ENCODE measurements around the gene PLAGL1. TPM values are rescaled to one million over a fixed set of nuclear protein-coding genes. Genes with fewer than 3 reads are reported as not detected.
"Not testable (repeated sequence)": the region's sequence is repeated elsewhere in the genome, so short reads cannot be mapped to it uniquely, and the experiment has no call there.

Gene PLAGL1
- polyA plus RNA-seq (ENCODE audit: insufficient read length in 4 of 4): 100 to 1,000 TPM in 1 of 4 donors, 10 to 100 TPM in 3; 83.3 to 105 (median 84.5) TPM

- no peak for DNase-seq (ENCODE audit: low read depth in 4 of 4, low spot score in 3 of 4)
Measured at GRCh38 chr6:144008120-144008811, at the start of gene PLAGL1. TSS of gene PLAGL1 (minus strand) at chr6:144008259. CDS start at chr6:143948136, 60,123 bp downstream.

DNA sequence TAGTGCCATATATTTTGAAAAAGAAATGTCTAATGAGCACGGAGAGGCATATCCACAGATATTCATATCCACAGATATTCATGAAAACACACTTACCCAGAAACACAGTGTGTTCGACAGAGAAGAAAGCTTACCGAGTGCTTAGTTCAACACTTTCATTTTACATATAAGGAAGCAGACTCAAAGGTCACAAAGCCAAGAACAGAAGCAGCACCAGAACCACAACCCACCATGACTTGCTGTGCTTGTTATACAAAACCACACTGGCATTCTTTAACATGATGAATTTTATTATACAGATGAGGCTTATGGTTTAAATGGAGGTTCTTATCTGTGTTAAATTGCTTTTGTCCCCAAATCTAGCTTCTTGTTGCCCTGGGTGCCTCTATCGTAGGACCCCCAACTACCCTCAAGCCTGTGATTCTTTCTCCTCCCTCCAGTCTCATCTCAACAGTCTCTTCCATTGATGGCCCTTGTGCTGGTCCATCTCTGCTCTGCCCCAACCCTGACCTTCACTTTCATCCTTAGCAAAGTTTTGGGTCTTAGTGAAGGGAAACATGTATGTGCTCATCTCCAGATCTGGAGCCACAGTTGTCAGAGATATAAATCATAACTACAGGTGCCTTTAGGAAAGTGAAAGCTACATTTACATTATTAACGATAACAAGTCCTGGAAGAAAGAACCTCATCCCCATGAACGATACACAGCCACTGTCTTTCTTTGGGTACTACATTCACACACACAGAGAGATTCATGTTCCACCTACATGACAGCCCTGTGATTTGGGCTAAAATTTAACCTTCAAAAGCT lies 47.3 kb upstream of the PLAGL1 start:
- no peak for DNase-seq (ENCODE audit: low read depth in 4 of 4, low spot score in 3 of 4)

DNA sequence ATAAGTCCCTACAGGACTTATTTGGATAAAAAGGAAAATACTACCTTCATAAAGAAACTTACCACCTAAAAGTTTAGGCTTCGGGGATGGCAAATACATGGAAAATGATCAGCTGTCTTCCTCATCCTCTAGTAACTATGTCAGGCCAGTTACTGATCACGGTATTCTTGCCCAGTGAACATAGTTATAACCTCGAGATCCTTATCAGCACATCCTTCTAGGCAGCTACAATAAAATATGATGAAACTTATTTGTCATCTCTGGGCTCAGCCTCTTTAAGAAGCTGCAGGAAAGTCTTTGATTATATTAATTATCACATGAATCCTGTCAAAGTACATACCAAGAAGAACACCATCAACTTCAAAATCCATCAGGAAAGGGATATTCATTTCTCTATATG lies 45.5 kb upstream of the PLAGL1 start:
- no peak for DNase-seq (ENCODE audit: low read depth in 4 of 4, low spot score in 3 of 4)

DNA sequence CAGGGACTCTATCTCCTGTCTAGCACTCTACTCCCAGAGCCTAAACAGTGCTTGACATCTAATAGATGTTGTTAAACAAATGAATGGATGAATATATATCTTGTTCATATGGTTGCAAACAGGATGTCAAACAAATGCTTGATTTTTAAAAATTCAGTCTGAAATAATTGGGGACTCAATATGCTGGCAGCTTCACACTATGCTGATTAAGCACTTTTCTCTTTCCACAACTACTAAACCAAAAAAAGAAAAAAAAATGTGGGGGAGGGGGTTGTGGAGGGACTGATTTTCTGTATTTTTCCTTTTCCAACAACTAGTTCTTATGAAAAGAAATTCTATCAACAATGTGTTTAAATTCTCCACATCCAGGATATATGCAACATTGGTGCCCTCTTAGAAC lies 44.4 kb upstream of the PLAGL1 start:
- DNase-seq (ENCODE audit: low read depth in 4 of 4, low spot score in 3 of 4): no peak

DNA sequence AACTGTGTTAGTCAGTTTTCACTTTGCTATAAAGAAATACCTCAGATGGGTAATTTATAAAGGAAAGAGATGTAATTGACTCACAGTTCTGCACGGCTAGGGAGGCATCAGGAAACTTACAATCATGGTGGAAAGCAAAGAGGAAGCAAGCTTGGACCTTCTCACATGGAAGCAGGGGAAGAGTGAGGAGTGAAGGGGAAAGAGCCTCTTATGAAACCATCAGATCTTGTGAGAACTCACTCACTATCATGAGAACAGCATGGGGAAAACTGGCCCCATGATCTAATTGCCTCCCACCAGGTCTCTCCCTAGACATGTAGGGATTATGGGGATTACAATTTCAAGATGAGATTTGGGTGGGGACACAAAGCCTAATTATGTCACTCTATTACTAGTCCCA lies 41.3 kb upstream of the PLAGL1 start:
- no peak for DNase-seq (ENCODE audit: low read depth in 4 of 4, low spot score in 3 of 4)

- DNase-seq (ENCODE audit: low read depth in 4 of 4, low spot score in 3 of 4): no peak
Measured at GRCh38 chr6:144047688-144048087, 39.6 kb upstream of the PLAGL1 start.

DNA sequence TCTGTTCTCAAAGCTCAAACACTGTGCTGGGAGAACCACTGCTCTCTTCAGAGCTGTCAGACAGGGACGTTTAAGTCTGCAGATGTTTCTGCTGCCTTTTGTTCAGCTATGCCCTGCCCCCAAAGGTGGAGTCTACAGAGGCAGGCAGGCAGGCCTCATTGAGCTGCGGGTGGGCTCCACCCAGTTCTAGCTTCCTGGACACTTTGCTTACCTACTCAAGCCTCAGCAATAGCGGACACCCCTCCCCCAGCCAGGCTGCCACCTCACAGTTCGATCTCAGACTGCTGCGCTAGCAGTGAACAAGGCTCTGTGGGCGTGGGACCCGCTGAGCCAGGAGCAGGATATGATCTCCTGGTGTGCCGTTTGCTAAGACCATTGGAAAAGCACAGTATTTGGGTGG lies 38.6 kb upstream of the PLAGL1 start:
- DNase-seq (ENCODE audit: low read depth in 4 of 4, low spot score in 3 of 4): not testable (repeated sequence)

DNA sequence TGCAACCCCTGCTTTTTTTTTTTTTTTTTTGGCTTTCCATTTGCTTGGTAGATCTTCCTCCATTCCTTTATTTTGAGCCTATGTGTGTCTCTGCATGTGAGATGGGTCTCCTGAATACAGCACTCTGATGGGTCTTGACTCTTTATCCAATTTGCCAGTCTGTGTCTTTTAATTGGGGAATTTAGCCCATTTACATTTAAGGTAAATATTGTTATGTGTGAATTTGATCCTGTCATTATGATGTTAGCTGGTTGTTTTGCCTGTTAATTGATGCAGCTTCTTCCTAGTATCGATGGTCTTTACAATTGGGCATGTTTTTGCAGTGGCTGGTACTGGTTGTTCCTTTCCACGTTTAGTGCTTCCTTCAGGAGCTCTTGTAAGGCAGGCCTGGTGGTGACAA lies 36.9 kb upstream of the PLAGL1 start:
- DNase-seq (ENCODE audit: low read depth in 4 of 4, low spot score in 3 of 4): not testable (repeated sequence)

DNA sequence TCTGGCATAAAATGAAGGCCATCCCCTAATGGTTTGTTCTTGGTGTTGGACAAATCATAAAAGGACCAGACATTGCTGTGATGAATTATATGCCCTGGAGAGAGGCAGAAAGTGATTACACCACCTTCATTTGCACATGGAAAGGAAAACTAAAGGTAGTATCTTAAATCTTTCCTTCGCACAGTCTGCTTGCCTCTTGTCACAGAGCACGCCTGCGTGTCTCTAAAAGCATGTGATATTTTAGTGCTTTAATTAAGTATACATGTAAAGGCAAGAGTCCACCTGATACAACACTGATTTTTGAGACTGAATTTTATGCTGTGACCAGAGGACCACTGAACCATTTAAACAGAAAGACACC lies 28.8 kb upstream of the PLAGL1 start:
- no peak for DNase-seq (ENCODE audit: low read depth in 4 of 4, low spot score in 3 of 4)

DNA sequence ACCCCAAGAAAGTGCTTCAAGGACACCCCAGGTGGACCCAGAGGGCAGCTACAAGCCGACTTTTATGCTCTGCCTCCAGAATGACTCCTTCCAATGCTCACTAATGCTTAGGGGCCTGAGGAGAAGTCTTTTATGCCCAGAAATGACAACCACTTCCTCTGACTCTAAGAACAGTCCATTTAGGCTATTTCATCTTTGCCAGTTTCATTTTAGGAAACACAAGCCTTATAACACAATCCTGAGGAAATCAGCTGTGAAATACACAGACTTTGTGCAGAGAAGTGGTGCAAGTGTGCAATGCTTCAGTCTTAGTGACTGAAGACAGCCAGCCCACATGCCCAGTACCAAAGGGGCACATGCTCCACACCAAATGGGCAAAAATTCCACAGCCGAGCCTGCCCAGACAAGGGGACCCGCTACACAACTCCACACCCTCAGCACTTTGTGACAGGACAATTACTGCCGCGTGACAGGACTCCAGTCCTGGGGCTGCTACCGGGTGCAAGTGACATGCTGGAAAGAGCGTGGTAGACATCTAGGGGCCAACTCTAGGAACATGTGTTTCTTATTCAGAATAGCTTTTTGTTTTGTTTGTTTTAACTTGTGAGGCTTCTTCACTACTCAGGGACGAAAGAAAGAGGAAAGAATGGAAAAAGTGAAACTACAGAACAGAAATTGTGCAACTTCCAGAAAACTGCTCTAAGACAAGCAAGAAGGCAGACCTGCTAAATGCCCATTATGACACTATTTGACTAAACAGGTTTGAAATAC lies 28.2 kb upstream of the PLAGL1 start:
- DNase-seq (ENCODE audit: low read depth in 4 of 4, low spot score in 3 of 4): no peak

DNA sequence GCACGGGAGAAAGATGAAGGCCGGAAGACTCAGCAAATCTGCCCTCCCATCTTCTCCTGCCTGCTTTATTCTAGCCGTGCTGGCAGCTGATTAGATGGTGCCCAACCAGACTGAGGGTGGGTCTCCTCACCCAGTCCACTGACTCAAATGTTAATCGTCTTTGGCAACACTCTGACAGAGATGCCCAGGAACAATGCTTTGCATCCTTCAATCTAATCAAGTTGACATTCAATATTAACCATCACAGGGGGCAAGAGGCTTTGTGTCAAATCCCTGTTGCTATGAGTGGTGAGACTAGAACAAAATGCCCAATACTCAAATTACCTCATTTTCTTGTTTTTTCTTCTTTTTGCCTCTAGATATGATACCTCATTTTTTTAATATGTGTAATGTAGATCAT lies 27.4 kb upstream of the PLAGL1 start:
- DNase-seq (ENCODE audit: low read depth in 4 of 4, low spot score in 3 of 4): no peak

GRCh38 chr6:144033816-144034735 lies 26.0 kb upstream of the PLAGL1 start:
- no peak for DNase-seq (ENCODE audit: low read depth in 4 of 4, low spot score in 3 of 4)

GRCh38 chr6:144029452-144029851 lies 21.4 kb upstream of the PLAGL1 start:
- no peak for DNase-seq (ENCODE audit: low read depth in 4 of 4, low spot score in 3 of 4)

GRCh38 chr6:144027932-144028587 lies 20.0 kb upstream of the PLAGL1 start:
- DNase-seq (ENCODE audit: low read depth in 4 of 4, low spot score in 3 of 4): no peak

DNA sequence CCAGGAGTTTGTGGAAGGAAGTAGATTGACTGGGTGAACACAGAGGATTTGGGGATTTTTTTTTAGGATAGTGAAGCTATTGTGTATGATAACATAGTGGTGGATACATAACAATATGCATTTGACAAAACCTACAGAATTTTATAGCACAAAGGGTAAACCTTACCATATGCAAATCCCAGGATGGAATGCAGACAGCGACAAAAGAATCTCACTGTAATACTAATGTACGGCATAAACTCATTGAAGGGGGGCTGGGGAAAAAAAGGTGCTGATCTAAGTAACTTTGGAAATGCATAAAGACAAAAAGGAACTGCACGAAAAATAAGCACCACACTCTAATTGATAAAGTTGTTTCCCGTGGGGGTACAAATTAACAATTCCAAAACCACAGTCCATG lies 15.2 kb upstream of the PLAGL1 start:
- DNase-seq (ENCODE audit: low read depth in 4 of 4, low spot score in 3 of 4): no peak

DNA sequence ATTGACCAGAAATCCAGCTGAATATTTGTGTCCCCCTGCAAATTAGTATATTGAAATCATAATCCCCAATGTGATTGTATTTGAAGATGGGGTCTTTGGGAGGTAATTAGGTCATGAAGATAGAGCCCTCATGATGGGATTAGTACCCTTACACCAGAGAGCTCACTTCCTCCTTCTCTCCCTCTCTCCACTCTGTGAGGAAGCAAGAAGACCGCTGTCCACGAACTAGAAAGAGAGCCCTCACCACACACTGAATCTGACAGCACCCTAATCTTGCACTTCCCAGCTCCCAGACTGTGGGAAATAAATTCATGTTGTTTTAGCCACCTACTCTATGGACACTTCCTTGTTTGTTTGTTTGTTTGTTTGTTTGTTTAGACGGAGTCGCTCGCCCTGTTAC lies 11.9 kb upstream of the PLAGL1 start:
- no peak for DNase-seq (ENCODE audit: low read depth in 4 of 4, low spot score in 3 of 4)

DNA sequence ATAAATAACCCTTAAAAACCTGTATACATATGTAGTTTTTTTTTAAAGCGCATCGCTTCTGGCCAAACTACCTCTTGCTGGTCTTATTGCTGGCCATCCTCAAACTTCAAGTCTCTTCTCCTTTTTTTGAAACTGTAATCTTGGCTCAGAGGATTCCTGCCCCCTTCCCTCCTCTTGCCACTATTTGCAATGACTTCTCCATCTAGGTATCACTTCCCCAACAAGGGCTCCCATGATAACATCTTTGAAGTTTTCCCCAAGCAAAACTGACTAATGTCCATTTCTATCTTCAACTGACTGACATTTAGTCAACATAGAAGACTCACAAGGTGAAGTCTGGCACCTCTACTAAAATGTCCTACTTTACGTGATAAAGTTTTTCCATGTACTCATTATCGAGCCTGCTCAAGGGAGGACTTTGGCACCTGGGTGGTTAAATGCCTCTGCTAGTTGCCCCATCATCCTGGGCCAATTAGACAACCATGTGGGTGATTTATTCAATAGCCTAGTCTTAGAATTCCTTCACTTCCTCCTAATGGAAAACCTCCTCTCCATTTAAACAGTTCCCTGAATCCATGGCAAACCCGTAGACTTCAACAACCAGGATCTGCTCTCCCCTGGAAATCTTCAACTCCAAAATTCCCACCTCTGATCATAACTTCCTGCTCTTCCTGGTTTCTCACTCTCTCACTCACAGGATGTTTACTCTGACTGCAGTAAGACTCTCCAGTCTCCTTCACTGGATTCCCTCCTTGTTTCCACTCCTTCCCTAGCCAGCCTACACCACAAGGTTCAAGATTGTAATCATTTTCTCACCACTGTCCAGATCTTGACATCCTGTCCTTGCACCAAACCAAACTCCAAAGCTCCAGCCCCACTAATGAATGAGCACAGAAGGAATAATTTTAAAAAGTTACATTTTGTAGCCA lies 9.4 kb upstream of the PLAGL1 start:
- no peak for DNase-seq (ENCODE audit: low read depth in 4 of 4, low spot score in 3 of 4)

- DNase-seq (ENCODE audit: low read depth in 4 of 4, low spot score in 3 of 4): no peak
Measured at GRCh38 chr6:144013486-144013909, 5.4 kb upstream of the PLAGL1 start.

- no peak for DNase-seq (ENCODE audit: low read depth in 4 of 4, low spot score in 3 of 4)
Measured at GRCh38 chr6:144012534-144012933, 4.5 kb upstream of the PLAGL1 start.
